ENCODE data around the gene C19orf85.

- no peak for TF ChIP-seq GATA2 (IDR thresholded peaks at IDR 0.05; ENCODE audit: low read depth, low read length)
- TF ChIP-seq GATA3 (IDR thresholded peaks at IDR 0.05; ENCODE audit: low read depth, low read length) = no peak
Observed at GRCh38 chr19:55484593-55485438, 20.3 kb upstream of the C19orf85 start, which contains the start of gene NAT14.
